Measurements from ENCODE around the gene TULP4.
"Not testable (repeated sequence)": the region's sequence is repeated elsewhere in the genome, so short reads cannot be mapped to it uniquely, and the experiment has no call there.

Gene TULP4

DNA sequence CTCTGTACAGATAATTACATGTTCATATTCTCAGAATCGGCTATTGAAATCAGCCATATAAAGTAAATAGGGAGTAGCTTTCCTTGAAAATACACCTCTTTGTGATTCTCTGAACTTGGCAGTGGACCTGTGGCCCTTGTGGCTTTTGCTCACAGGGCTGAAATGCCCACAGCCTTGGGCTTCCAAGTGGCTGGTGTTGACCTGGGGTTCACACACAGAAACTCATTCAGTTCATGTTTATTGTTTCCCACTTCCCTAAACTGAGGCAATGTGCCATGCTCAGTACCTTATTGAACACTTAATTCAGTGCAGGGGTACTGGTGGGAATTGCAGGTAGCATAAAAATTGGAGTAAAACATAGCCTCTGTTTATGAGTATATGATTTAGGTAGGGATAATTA, 19.1 kb upstream of the TULP4 start:
- DNase-seq (ENCODE audit: low read depth in 4 of 4, low spot score in 1 of 4), result no peak

- not testable (repeated sequence) for DNase-seq (ENCODE audit: low read depth in 4 of 4, low spot score in 1 of 4)
Measured at GRCh38 chr6:158295976-158296853, 16.1 kb upstream of the TULP4 start.

- not testable (repeated sequence) for DNase-seq (ENCODE audit: low read depth in 4 of 4, low spot score in 1 of 4)
Measured at GRCh38 chr6:158296854-158297324, 15.4 kb upstream of the TULP4 start.

GRCh38 chr6:158297657-158298056, 14.6 kb upstream of the TULP4 start:
- not testable (repeated sequence) for DNase-seq (ENCODE audit: low read depth in 4 of 4, low spot score in 1 of 4)

DNA sequence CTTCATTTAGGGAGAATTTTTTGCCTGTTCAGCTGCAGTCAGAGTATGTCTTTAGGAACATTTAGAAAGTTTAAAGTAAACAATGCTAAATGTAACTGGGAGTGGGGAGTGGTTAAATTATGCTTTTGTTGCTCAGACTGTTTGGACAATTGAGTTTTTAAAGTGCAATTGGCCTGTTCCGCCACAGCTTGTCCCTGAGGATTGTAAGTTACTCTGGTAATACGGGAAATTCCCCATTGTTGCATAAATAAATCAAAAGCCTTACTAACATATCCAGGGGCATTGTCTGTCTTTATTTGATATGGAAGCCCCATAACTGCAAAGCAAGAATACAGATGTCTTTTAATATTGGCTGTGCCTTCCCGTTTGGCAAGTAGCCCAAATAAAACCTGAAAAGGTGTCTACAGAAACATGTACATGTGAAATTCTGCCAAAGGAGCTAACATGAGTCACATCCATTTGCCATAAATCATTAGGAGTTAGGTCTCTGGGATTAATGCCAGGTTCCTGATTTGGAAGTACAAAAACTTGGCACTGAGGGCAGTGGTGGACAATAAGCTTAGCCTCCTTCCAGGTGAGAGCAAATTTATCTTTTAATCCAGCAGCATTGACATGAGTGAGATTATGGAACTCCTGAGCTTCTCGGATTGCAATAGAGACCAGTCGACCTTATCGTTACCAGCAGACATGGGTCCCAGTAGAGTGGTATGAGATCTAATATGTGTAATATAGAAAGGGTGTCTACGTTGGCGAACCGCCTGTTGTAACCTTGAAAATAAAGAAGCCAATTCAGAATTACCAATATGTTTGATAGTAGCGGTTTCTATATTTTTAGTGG, 11.7 kb upstream of the TULP4 start:
- not testable (repeated sequence) for DNase-seq (ENCODE audit: low read depth in 4 of 4, low spot score in 1 of 4)

- DNase-seq (ENCODE audit: low read depth in 4 of 4, low spot score in 1 of 4), result not testable (repeated sequence)
Measured at GRCh38 chr6:158301561-158301960, 10.7 kb upstream of the TULP4 start.

DNA sequence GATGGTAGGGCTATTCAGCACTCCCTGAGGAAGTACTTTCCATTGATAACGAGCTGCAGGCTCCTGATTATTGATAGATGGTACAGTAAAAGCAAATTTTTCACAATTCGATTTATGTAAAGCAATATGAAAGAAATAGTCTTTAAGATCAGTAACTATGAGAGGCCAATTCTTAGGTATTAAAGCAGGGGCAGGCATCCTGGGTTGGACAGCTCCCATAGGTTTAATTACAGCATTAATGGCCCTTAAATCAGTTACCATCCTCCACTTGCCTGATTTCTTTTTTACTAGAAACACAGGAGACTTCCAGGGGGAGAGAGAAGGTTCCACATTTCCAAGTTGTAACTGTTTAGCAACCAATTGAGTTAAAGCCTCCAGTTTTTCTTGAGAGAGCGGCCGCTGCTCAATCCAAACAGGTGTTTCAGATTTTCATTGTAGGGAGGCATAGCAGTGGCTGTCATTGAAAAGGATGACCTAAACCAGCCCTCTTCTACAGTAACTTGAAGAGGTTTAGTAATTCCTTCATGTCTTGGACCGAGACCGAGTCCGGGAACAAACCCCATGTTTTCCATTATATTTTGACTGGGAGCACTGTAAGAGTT, 10.0 kb upstream of the TULP4 start:
- not testable (repeated sequence) for DNase-seq (ENCODE audit: low read depth in 4 of 4, low spot score in 1 of 4)

- DNase-seq (ENCODE audit: low read depth in 4 of 4, low spot score in 1 of 4), result no peak
Measured at GRCh38 chr6:158303210-158303731, 9.0 kb upstream of the TULP4 start.

DNA sequence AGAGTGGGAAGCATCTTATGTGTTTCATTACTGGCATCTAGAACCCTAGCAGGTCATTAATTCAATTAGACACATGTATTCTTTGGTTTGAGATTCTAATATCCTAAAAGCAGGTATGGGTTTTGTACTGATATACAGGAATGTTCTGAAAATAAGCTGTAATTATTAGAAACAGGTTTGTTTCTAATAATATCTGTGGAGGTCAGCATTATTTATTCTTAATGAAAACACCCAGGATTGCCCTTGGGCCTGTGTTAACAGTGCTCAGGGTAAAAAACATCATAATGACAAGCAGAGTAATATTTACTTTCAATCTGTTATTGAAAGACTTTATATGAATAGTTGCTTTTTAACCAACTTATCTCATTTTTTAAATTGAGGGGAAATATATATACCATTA, 8.0 kb upstream of the TULP4 start:
- no peak for DNase-seq (ENCODE audit: low read depth in 4 of 4, low spot score in 1 of 4)

- DNase-seq (ENCODE audit: low read depth in 4 of 4, low spot score in 1 of 4), result no peak
Measured at GRCh38 chr6:158309814-158310213, 2.5 kb upstream of the TULP4 start.

GRCh38 chr6:158311193-158311592, 1.1 kb upstream of the TULP4 start:
- DNase-seq (ENCODE audit: low read depth in 4 of 4, low spot score in 1 of 4), result no peak

DNA sequence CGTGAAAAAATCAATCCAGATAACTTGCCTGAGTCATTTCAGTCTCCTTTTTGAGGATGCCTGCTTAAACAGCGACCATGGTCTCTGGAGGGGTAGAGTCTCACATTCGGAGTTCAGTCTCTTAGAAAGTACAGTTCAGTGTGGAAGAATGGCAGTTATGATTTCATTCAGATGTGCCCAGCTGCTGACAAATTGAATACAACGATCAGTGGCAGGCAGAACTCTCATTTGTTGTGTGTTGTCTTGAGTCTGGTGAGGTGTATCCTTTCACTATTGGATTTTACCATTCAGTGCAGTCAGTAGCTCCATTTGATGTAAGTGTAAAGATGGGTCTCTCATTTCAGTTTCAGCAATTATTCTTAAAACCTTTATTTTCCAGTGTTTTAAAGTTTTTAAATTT, 639 bp upstream of the TULP4 start:
- DNase-seq (ENCODE audit: low read depth in 4 of 4, low spot score in 1 of 4), result no peak

DNA sequence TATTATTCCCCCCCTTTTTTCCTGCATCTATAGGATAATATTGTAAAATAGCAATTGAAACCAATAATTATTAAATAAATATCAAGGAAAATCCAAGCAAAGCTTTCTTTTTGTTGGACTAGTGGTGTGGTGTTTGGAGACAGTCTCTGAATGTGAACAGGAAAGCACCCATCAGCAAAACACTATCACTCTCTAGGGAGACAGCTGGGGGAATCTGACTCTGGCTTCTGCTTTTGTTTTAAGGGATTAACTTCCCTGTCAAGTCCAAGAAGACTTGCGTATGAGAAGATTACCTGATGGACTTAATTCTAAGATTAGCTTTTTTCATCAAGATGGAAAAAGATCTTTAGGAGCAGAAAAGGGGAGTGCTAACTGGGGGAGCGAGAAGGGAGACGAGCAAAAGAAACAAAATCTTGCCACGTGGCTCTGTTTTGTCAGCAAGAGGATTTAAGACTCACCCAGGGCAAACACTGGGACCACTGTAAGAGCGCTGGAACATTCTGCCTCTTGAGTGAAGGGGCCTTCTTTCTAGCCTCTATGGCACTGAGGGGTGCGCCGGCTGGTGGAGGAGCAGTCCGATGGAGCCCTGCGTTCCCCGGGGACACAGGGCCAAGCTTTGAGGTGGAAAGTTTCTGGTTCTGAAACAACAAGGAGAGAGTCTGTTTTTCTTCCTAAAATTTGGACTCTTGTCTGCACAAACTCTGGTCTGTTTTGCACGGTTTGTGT, 570 bp downstream of the TULP4 start:
- DNase-seq (ENCODE audit: low read depth in 4 of 4, low spot score in 1 of 4), result no peak

- no peak for DNase-seq (ENCODE audit: low read depth in 4 of 4, low spot score in 1 of 4)
Measured at GRCh38 chr6:158313989-158314388, 1.7 kb downstream of the TULP4 start.

- DNase-seq (ENCODE audit: low read depth in 4 of 4, low spot score in 1 of 4), result no peak
Measured at GRCh38 chr6:158314737-158315136, 2.5 kb downstream of the TULP4 start.

DNA sequence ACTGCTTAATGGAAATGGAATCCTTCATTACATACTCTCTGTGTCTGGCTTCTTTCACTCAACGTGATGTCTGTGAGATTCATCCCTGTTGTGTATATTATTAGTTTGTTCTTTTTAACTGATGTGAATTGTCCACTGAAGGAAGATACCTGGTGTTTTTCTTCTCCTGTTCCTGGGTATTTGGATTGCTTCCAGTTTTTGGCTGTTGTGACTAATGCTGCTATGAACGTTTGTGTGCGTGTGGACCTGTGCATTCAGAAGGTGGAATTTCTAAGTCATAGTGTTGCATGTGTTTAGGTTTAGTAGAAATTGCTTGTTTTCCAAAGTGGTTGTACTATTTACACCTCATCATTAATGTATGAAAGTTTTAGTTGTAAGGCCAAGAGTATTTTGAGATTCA, 3.8 kb downstream of the TULP4 start:
- DNase-seq (ENCODE audit: low read depth in 4 of 4, low spot score in 1 of 4), result no peak

DNA sequence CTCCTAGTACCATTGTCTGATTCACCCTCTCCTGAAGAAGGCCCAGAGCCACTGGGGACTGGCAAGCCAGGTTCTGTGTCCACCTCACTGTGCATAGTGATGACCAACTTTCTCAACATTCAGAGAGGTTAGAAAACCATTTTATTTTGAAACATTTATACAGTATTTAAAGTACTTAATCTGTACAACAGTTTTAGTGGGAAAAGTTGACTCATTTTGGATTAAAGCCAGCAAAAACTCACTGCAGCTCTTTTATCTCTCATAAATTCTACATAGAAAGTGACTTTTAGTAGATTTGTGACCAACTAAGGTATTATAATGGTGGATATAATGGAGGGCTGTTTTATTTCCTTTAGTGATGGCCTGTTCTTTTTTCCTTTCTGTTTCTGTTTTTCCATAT, 9.7 kb downstream of the TULP4 start:
- DNase-seq (ENCODE audit: low read depth in 4 of 4, low spot score in 1 of 4), result no peak

DNA sequence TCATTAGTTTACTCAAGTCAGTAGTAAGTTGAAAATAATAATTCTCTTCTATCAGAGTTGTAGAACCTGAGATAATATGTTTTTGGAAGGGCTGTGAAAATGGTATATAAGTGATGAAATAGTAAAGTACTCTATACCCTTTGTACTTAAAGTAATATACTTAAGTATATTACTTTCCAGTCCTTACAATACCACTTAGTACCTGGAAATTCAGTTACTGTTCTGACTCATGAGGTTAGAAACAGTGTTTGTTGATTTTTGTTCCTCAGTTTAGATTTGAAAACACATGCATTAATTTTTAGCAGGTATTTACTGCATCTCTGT, 10.1 kb downstream of the TULP4 start:
- no peak for DNase-seq (ENCODE audit: low read depth in 4 of 4, low spot score in 1 of 4)

GRCh38 chr6:158322724-158323560, 10.7 kb downstream of the TULP4 start:
- DNase-seq (ENCODE audit: low read depth in 4 of 4, low spot score in 1 of 4), result no peak

DNA sequence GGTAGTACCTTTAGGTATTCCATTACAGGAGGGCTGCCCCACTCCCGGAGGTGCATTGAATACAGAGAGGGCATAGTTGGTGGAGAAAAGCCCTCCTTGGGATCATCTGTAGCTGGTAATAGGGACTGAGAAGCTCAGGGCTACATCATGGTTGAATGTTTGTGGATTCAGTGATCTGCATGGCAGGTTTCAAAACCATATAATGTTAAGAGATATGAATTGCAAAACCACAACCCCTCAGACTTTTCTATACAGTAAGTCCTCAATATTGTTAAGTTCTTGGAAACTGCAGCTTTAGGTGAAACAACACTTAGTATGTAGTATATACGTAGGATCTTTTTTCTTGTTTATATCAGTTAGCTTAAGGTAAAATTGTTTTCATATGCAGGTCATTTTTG, 11.3 kb downstream of the TULP4 start:
- no peak for DNase-seq (ENCODE audit: low read depth in 4 of 4, low spot score in 1 of 4)

Data from stimulated activated CD4-positive, alpha-beta T cell treated with anti-CD3 and anti-CD28 coated beads, Interleukin-1b, Interleukin-23, amount 100 ng/mL, for 24 hours (primary cell).